ENCODE results near the gene FASTKD2.
A peak's percentile ranks its signal among the peaks of the same experiment; 100 is the strongest.

FASTKD2 gene

GRCh38 chr2:206765242-206766056 lies at the start of gene FASTKD2, which contains the start of gene MDH1B:
TSS of gene FASTKD2 (plus strand) at chr2:206765606. CDS start at chr2:206766694, 1,088 bp downstream.
TSS of gene MDH1B (minus strand) at chr2:206765328. CDS start at chr2:206765271, 57 bp downstream.
- peak; percentile 55 to 69 (median 62) for DNase-seq

GRCh38 chr2:206716623-206717022 lies 48.8 kb upstream of the FASTKD2 start:
- no peak for DNase-seq

GRCh38 chr2:206718296-206718695 lies 47.1 kb upstream of the FASTKD2 start, which contains the start of gene DYTN:
TSS of gene DYTN (minus strand) at chr2:206718396. CDS start at chr2:206718279, 117 bp downstream.
- DNase-seq: no peak

GRCh38 chr2:206721256-206721920 lies 44.0 kb upstream of the FASTKD2 start:
- no peak for DNase-seq

- no peak for DNase-seq
Observed at GRCh38 chr2:206723288-206723687, 42.1 kb upstream of the FASTKD2 start.

GRCh38 chr2:206727287-206727686 lies 38.1 kb upstream of the FASTKD2 start:
- DNase-seq: no peak

GRCh38 chr2:206728277-206729199 lies 36.9 kb upstream of the FASTKD2 start:
- DNase-seq: no peak

- no peak for DNase-seq
Observed at GRCh38 chr2:206733341-206733740, 32.1 kb upstream of the FASTKD2 start.

- no peak for DNase-seq
Observed at GRCh38 chr2:206736935-206737334, 28.5 kb upstream of the FASTKD2 start.

- no peak for DNase-seq
Observed at GRCh38 chr2:206739271-206739670, 26.1 kb upstream of the FASTKD2 start.

- DNase-seq: no peak
Observed at GRCh38 chr2:206740800-206741199, 24.6 kb upstream of the FASTKD2 start.

- DNase-seq: no peak
Observed at GRCh38 chr2:206756816-206757215, 8.6 kb upstream of the FASTKD2 start.

GRCh38 chr2:206764673-206765241 lies 649 bp upstream of the FASTKD2 start:
- no peak for DNase-seq

- no peak for DNase-seq
Observed at GRCh38 chr2:206766057-206766930, 888 bp downstream of the FASTKD2 start.

- DNase-seq: no peak
Observed at GRCh38 chr2:206774871-206775270, 9.5 kb downstream of the FASTKD2 start.

GRCh38 chr2:206776432-206776831 lies 11.0 kb downstream of the FASTKD2 start:
- DNase-seq: no peak

GRCh38 chr2:206780671-206781070 lies 15.3 kb downstream of the FASTKD2 start:
- no peak for DNase-seq

- DNase-seq: no peak
Observed at GRCh38 chr2:206783718-206784117, 18.3 kb downstream of the FASTKD2 start.

GRCh38 chr2:206784559-206785353 lies 19.4 kb downstream of the FASTKD2 start:
- DNase-seq: no peak

GRCh38 chr2:206790311-206790935 lies 25.0 kb downstream of the FASTKD2 start:
- no peak for DNase-seq

All from activated CD4-positive, CD25-positive, alpha-beta regulatory T cell (primary cell).